Prostate gland (tissue), 2 donors: ENCODE data around the gene PXMP4. TPM values are rescaled to one million over a fixed set of nuclear protein-coding genes. Genes with fewer than 3 reads are reported as not detected.
"Not testable (repeated sequence)": the region's sequence is repeated elsewhere in the genome, so short reads cannot be mapped to it uniquely, and the experiment has no call there.

Experiments
- DNase-seq: peaks from one replicate; pipeline ENCODE4 v3.0.0-alpha.2; 2019; ENCODE audit warnings: low spot score
- H3K27ac ChIP-seq, 2 donors: fragments of 200-600 bp; sonication (generic); 2 replicates each; pipeline ENCODE4 v1.5.1; 2017 to 2019
- H3K27me3 ChIP-seq: fragments of 200-600 bp; sonication (generic); replicated peaks from 2 replicates; pipeline ENCODE4 v1.5.1; 2019; ENCODE audit not compliant: insufficient read depth
- H3K36me3 ChIP-seq, 2 donors: fragments of 200-600 bp; sonication (generic); 1 replicate in 1 of 2; 2 replicates in 1 of 2; pipeline versions ENCODE4 v1.5.1 to v1.8.1; 2017 to 2019
- H3K4me1 ChIP-seq: fragments of 200-600 bp; sonication (generic); replicated peaks from 2 replicates; pipeline ENCODE4 v1.5.1; 2019
- H3K4me3 ChIP-seq, 2 donors: fragments of 200-600 bp; sonication (generic); 2 replicates each; pipeline ENCODE4 v1.5.1; 2017 to 2019
- H3K9me3 ChIP-seq: fragments of 200-600 bp; sonication (generic); 2 replicates; pipeline ENCODE4 v1.5.1; 2017
- POLR2A ChIP-seq: fragments of 450-650 bp; IDR thresholded peaks from one replicate; pipeline ENCODE4 v1.6.1; 2016; ENCODE audit warnings: antibody characterized with exemption, mild to moderate bottlenecking
- POLR2AphosphoS5 ChIP-seq: sonication (generic); formaldehyde crosslinking; IDR thresholded peaks from one replicate; pipeline ENCODE4 v1.6.1; 2017; ENCODE audit warnings: antibody characterized with exemption
- WGBS: methylation state at CpG from one replicate; pipeline ENCODE4 v1.1.5; 2018; 5-methylcytosine and 5-hydroxymethylcytosine counted together
- intact Hi-C: fragments of 100-400 bp; cut with DNase I; formaldehyde crosslinking; loops from one replicate; pipeline ENCODE4 v1.14.2; 2022
- total RNA-seq, 2 donors: library from RNA; depleted of rRNA; stranded (reverse); fragments of >200 nt; gene quantifications; one replicate each; pipeline ENCODE4 v1.1.0, GENCODE V29; 2016
- TF ChIP-seq, protein P1 (sequence below), 4 experiments: fragments of 200-600 bp in 2 of 4; fragments of 450-650 bp in 2 of 4; sonication (generic) in 2 of 4; IDR thresholded peaks; 1 replicate in 3 of 4; 2 replicates in 1 of 4; pipeline ENCODE4 v1.5.1; 2016 to 2019; ENCODE audit warnings: antibody characterized with exemption in 4 of 4, mild to moderate bottlenecking in 2 of 4, moderate library complexity in 2 of 4

PXMP4 gene
- total RNA-seq, 2 donors from 2014 or later: 13.3 to 25.5 TPM

DNA sequence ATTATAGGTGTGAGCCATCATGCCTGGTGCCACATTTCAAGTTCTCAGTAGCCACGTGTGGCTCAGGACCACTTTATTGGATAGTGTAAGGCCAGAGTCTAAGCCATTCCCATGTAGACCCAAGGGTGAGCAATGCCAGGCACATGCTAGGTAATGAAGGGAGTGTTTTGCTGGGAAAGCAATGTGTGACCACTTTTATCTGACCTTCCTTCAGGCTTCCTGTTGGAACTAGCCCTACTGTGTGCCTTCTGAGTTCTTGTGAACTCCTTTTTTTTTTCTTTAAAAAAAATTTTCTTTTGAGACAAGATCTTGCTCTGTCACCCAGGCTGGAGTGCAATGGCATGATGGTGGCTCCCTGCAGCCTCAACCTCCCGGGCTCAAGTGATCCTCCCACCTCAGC, 45.0 kb upstream of the PXMP4 start:
- TF ChIP-seq POLR2A (no peak), POLR2AphosphoS5 (no peak)
- TF ChIP-seq, protein P1, sequence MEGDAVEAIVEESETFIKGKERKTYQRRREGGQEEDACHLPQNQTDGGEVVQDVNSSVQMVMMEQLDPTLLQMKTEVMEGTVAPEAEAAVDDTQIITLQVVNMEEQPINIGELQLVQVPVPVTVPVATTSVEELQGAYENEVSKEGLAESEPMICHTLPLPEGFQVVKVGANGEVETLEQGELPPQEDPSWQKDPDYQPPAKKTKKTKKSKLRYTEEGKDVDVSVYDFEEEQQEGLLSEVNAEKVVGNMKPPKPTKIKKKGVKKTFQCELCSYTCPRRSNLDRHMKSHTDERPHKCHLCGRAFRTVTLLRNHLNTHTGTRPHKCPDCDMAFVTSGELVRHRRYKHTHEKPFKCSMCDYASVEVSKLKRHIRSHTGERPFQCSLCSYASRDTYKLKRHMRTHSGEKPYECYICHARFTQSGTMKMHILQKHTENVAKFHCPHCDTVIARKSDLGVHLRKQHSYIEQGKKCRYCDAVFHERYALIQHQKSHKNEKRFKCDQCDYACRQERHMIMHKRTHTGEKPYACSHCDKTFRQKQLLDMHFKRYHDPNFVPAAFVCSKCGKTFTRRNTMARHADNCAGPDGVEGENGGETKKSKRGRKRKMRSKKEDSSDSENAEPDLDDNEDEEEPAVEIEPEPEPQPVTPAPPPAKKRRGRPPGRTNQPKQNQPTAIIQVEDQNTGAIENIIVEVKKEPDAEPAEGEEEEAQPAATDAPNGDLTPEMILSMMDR (IDR thresholded peaks at IDR 0.05): no peak
- intact Hi-C loops: no loop called here
- DNase-seq: no peak
- Histone ChIP-seq H3K4me3 (no peak overlapping the region), H3K36me3 (peaks cover 0 to 1% of the 10 kb centered on the region in 2 donors), H3K27me3 (no peaks in the 10 kb centered on the region), H3K9me3 (no peaks in the 10 kb centered on the region), H3K27ac (no peak overlapping the region), H3K4me1 (no peaks in the 10 kb centered on the region)
- WGBS: 72% methylated on average over 2 of the region's 2 CpGs

DNA sequence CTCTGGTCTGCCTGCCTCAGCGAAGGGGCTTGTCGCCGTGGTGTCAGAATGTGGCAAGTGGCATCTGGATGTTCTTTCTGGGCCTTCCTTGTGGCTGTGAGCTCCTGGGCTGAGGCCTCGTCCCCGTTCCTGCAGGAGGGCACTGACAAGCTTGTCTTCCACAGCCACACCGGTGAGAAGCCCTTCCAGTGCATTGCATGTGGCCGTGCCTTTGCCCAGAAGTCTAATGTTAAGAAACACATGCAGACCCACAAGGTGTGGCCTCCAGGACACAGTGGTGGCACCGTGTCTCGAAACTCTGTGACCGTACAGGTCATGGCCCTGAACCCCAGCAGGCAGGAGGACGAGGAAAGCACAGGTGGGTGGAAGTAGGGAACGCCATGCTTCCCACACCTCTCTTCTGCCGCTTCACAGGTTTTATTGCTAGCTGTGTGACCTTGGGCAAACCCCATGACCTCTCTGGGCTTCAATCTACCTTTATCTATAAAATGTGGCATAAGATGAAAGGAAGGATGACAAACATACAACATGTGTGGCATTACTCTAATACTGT, 41.7 kb upstream of the PXMP4 start:
- DNase-seq: no peak
- 95% methylated on average over 13 of the region's 13 CpGs for WGBS
- H3K4me3 ChIP-seq: no peak overlapping the region
- no peak overlapping the region for H3K27ac ChIP-seq
- H3K27me3 ChIP-seq: no peaks in the 10 kb centered on the region
- no peaks in the 10 kb centered on the region for H3K4me1 ChIP-seq
- TF ChIP-seq POLR2AphosphoS5 (no peak), POLR2A (no peak)
- TF ChIP-seq, protein P1 (IDR thresholded peaks at IDR 0.05): no peak
- intact Hi-C loops: no loop called here
- no peaks in the 10 kb centered on the region for H3K36me3 ChIP-seq
- no peaks in the 10 kb centered on the region for H3K9me3 ChIP-seq

DNA sequence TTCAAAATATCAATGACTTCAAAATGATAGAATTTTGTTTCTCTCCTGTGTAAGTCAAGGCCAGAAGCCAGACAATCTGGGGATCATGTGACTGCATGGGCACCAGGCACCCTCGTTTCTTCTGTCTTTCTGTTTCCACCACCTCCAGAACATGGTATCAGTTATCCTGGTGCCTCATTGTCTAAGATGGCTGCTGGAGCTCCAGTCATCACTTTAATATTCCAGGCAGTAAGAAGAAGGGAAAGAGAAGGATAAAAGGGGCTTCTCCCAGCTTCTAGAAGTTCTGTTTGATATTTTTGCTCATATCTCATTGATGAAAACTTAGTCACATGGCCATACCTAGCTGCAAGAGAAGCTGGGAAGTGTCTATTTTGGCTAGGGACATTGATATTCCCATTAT, 37.3 kb upstream of the PXMP4 start:
- Histone ChIP-seq H3K27ac (no peak overlapping the region), H3K4me3 (no peak overlapping the region), H3K9me3 (no peaks in the 10 kb centered on the region), H3K27me3 (no peaks in the 10 kb centered on the region), H3K4me1 (no peaks in the 10 kb centered on the region), H3K36me3 (peaks cover 0 to 8% of the 10 kb centered on the region in 2 donors)
- intact Hi-C loops: no loop called here
- 94% methylated on average over 1 of the region's 1 CpG for WGBS
- TF ChIP-seq POLR2A: no peak
- TF ChIP-seq, protein P1 (IDR thresholded peaks at IDR 0.05): no peak
- no peak for TF ChIP-seq POLR2AphosphoS5
- no peak for DNase-seq

DNA sequence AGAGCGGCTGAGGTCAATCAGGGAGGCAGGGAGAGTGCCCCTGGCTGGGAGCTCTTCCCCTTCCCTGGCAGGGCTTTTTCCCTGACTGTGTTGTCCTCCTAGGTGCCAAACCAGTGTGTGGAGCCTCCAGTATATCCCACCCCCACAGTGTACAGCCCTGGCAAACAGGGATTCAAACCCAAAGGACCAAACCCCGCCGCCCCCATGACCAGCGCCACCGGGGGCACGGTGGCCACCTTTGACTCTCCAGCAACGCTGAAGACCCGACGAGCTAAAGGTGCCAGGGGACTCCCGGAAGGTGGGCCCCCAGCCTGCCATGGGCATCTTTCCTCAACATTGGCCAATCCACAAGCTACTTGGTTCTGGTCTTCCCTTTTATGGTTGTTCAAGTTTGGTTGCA, 36.9 kb upstream of the PXMP4 start:
- Histone ChIP-seq H3K4me3 (no peak overlapping the region), H3K27me3 (no peaks in the 10 kb centered on the region), H3K36me3 (peaks cover 0 to 8% of the 10 kb centered on the region in 2 donors), H3K4me1 (no peaks in the 10 kb centered on the region), H3K27ac (no peak overlapping the region), H3K9me3 (no peaks in the 10 kb centered on the region)
- DNase-seq: no peak
- intact Hi-C loops: no loop called here
- WGBS: 99% methylated on average over 10 of the region's 10 CpGs
- TF ChIP-seq POLR2A: no peak
- TF ChIP-seq POLR2AphosphoS5: no peak
- TF ChIP-seq, protein P1 (IDR thresholded peaks at IDR 0.05): no peak

DNA sequence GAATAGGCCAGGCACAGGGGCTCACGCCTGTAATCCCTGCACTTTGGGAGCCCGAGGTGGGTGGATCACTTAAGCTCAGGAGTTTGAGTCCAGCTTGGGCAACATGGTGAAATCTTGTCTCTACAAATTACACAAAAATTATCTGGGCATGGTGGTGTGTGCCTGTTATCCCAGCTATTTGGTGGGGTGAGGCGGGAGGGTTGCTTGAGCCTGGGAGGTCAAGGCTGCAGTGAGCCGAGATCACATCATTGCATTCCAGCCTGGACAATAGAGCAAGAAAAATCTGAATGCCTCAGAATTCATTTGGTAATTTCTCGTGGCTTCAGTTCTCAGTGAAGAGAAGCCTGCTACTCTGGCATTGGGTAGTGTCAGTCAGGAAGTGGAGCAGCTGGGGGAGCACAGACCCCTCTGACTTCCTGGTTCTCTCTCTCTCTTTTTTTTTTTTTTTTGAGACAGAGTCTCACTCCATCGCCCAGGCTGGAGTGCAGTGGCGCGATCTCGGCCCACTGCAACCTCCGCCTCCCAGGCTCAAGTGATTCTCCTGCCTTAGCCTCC, 35.9 kb upstream of the PXMP4 start:
- H3K27ac ChIP-seq, H3K4me1 ChIP-seq, DNase-seq, H3K27me3 ChIP-seq, H3K36me3 ChIP-seq, H3K4me3 ChIP-seq, intact Hi-C loops, H3K9me3 ChIP-seq: not testable (repeated sequence)
- WGBS: 97% methylated on average over 10 of the region's 10 CpGs
